ENCODE data around the gene RBM28. TPM values are rescaled to one million over a fixed set of nuclear protein-coding genes. Genes with fewer than 3 reads are reported as not detected.

The RBM28 gene
- total RNA-seq, 1 experiment from 2014 or later, result 70.0 TPM

DNA sequence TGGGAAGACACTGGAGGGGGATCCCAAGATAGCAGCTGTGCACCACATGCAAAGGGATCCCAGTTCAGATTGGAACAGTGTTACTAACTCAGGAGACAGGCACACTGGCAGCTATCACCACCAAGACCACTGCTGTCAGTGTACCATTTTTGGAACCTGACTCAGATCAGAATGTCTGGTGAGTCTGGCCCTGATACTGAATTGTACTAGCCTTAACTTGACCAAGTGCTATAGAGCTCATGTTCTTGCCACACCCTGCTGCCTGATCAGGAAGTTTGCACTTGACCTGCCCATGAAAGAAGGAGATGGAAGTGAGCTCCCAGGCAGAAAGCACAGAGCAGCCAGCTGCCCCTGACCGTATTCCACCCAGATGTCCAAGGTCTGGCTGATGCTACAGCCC, 22.6 kb upstream of the RBM28 start:
- H3K27me3 Mint-ChIP-seq (ENCODE audit: low read depth), result peaks cover 76% of the 10 kb centered on the region

More for the DNA sequence above, 22.6 kb upstream of the RBM28 start:
- H3K9me3 ChIP-seq (ENCODE audit: control insufficient read depth, low read depth, low read length), result no peaks in the 10 kb centered on the region
- H3T11ph ChIP-seq (ENCODE audit: low read length), result no peak overlapping the region
- H4K8ac ChIP-seq (replicated peaks; ENCODE audit: insufficient read length, low read depth, low read length), result no peak overlapping the region
- H3K79me2 ChIP-seq (ENCODE audit: insufficient read depth, low read length), result no peaks in the 10 kb centered on the region
- no peak overlapping the region for H4K5ac ChIP-seq (ENCODE audit: insufficient read length, low read depth, low read length)
- H3K9ac ChIP-seq (ENCODE audit: extremely low read depth, insufficient read length, low read length), result no peak overlapping the region
- no peak overlapping the region for H3K14ac ChIP-seq (ENCODE audit: insufficient read depth, low read length)
- no peak overlapping the region for H3K27ac ChIP-seq (ENCODE audit: insufficient read length, low read depth, low read length)
- no peak overlapping the region for H3K4ac ChIP-seq (ENCODE audit: low read depth, low read length)
- no peak for DNase-seq
- H4K20me1 ChIP-seq (ENCODE audit: control insufficient read depth, insufficient read depth, insufficient read length), result no peaks in the 10 kb centered on the region
- no peaks in the 10 kb centered on the region for H3K79me1 ChIP-seq (ENCODE audit: insufficient read depth, low read depth, low read length, poor library complexity, severe bottlenecking)
- H3K23ac ChIP-seq (ENCODE audit: insufficient read length, low read depth, low read length), result no peak overlapping the region
- H3K9me3 Mint-ChIP-seq, result peaks cover 0 to 1% of the 10 kb centered on the region in 2 experiments; a peak in 2 of 5 replicates
- H2BK5ac ChIP-seq (ENCODE audit: insufficient read length, low read length), result no peak overlapping the region
- peaks cover 1% of the 10 kb centered on the region for H3K23me2 ChIP-seq (ENCODE audit: insufficient read length, low read depth, low read length, poor library complexity, severe bottlenecking)
- no peak overlapping the region for H3K18ac ChIP-seq (ENCODE audit: insufficient read length, low read depth, low read length)
- no peak overlapping the region for H2BK15ac ChIP-seq (ENCODE audit: low read depth, low read length)
- H3K4me1 Mint-ChIP-seq, result peaks cover 4 to 5% of the 10 kb centered on the region in 2 experiments; a peak in 3 of 4 replicates
- H2BK20ac ChIP-seq (ENCODE audit: low read depth, low read length, poor library complexity, severe bottlenecking), result no peak overlapping the region
- no peak overlapping the region for H2AFZ ChIP-seq (ENCODE audit: low read length)
- H3K4me2 ChIP-seq (ENCODE audit: insufficient read depth, insufficient read length, low read length), result no peak overlapping the region
- no peak overlapping the region for H2BK12ac ChIP-seq (ENCODE audit: insufficient read length, low read depth, low read length)
- no peaks in the 10 kb centered on the region; a peak in 2 of 7 replicates for H3K36me3 Mint-ChIP-seq (ENCODE audit: insufficient read depth in 1 of 3, low read depth in 3 of 3)
- no peak overlapping the region for H2BK120ac ChIP-seq (ENCODE audit: low read depth, low read length, poor library complexity, severe bottlenecking)
- no peaks in the 10 kb centered on the region for H3K4me1 ChIP-seq (ENCODE audit: insufficient read depth, low read length)
- TF ChIP-seq, protein P1, sequence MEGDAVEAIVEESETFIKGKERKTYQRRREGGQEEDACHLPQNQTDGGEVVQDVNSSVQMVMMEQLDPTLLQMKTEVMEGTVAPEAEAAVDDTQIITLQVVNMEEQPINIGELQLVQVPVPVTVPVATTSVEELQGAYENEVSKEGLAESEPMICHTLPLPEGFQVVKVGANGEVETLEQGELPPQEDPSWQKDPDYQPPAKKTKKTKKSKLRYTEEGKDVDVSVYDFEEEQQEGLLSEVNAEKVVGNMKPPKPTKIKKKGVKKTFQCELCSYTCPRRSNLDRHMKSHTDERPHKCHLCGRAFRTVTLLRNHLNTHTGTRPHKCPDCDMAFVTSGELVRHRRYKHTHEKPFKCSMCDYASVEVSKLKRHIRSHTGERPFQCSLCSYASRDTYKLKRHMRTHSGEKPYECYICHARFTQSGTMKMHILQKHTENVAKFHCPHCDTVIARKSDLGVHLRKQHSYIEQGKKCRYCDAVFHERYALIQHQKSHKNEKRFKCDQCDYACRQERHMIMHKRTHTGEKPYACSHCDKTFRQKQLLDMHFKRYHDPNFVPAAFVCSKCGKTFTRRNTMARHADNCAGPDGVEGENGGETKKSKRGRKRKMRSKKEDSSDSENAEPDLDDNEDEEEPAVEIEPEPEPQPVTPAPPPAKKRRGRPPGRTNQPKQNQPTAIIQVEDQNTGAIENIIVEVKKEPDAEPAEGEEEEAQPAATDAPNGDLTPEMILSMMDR (conservative IDR thresholded peaks at IDR 0.05), result no peak
- no peak overlapping the region for H2AK5ac ChIP-seq (ENCODE audit: insufficient read length, low read length)
- no peak overlapping the region for H3K27ac Mint-ChIP-seq
- H3K4me3 Mint-ChIP-seq, result no peak overlapping the region
- no CpG with 5 or more reads among the region's 1 CpG for WGBS (ENCODE audit: extremely low coverage, insufficient read length, low lambda C conversion rate)
- peaks cover 27% of the 10 kb centered on the region for H3K27me3 ChIP-seq (ENCODE audit: insufficient read depth, low read length)
- H4K91ac ChIP-seq (ENCODE audit: insufficient read length, low read depth, low read length), result no peak overlapping the region
- no peak overlapping the region for H3K56ac ChIP-seq (ENCODE audit: insufficient read length, low read depth, low read length)
